ENCODE data around the gene TRNP1. TPM values are rescaled to one million over a fixed set of nuclear protein-coding genes. Genes with fewer than 3 reads are reported as not detected.

Gene TRNP1
- total RNA-seq, 4 donors from 2014 or later, result 14.9 to 29.4 (median 20.2) TPM

GRCh38 chr1:27015260-27015659 lies 21.8 kb downstream of the TRNP1 start:
- H3K4me3 ChIP-seq (ENCODE audit: low read depth, poor library complexity, severe bottlenecking), result no peak overlapping the region
- 38 to 40% methylated on average over 3 of the region's 3 CpGs for WGBS, 2 donors
- TF ChIP-seq, protein P1, sequence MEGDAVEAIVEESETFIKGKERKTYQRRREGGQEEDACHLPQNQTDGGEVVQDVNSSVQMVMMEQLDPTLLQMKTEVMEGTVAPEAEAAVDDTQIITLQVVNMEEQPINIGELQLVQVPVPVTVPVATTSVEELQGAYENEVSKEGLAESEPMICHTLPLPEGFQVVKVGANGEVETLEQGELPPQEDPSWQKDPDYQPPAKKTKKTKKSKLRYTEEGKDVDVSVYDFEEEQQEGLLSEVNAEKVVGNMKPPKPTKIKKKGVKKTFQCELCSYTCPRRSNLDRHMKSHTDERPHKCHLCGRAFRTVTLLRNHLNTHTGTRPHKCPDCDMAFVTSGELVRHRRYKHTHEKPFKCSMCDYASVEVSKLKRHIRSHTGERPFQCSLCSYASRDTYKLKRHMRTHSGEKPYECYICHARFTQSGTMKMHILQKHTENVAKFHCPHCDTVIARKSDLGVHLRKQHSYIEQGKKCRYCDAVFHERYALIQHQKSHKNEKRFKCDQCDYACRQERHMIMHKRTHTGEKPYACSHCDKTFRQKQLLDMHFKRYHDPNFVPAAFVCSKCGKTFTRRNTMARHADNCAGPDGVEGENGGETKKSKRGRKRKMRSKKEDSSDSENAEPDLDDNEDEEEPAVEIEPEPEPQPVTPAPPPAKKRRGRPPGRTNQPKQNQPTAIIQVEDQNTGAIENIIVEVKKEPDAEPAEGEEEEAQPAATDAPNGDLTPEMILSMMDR (IDR thresholded peaks at IDR 0.05), result no peak
- TF ChIP-seq POLR2A (IDR thresholded peaks at IDR 0.05), result no peak
- no peak for DNase-seq (ENCODE audit: low spot score in 2 of 2)
- intact Hi-C loops (cut with DNase I; ENCODE audit: low total_unique reads), result no loop called here

DNA sequence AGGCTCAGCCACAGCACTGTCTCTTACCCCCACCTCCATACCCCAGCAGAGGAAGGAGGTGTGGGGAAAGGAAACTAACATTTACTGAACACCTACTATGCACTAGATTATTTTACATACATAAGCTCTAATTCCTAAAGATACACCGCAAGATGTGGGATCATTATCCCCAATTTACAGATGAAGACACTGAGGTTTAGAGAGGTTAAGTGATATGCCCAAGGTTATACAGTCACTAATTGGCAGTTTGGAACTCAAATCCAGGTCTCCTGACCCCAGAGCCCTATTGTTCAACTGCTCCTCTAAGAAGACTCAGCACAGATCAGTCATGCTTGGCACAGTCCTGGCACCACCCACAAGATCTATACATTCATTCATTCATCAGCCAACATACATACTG lies 22.9 kb downstream of the TRNP1 start:
- TF ChIP-seq, protein P1 (IDR thresholded peaks at IDR 0.05), result no peak
- no peak for TF ChIP-seq POLR2A (IDR thresholded peaks at IDR 0.05)
- H3K4me3 ChIP-seq (ENCODE audit: low read depth, poor library complexity, severe bottlenecking), result no peak overlapping the region
- WGBS, 2 donors, result 100% methylated on average over 1 of the region's 1 CpG
- no peak for DNase-seq (ENCODE audit: low spot score in 2 of 2)
- intact Hi-C loops (cut with DNase I; ENCODE audit: low total_unique reads), result no loop called here

DNA sequence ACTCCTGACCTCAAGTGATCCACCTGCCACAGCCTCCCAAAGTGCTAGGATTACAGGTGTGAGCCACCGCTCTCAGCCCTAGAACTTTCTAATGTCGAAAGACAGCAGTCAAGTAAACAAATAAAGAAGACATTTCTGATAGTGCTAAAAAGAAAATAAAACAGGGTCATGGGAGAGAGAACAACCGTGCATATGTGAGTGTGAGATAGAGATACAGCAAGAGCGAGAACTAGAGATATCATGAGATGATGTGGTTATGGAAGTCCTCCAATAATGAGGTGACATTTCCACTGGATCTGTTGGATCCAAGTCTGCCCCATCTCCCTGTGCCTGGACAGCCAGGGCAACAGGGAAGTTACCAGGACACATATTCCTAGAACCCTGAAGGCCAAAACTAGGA lies 23.7 kb downstream of the TRNP1 start:
- intact Hi-C loops (cut with DNase I; ENCODE audit: low total_unique reads), result no loop called here
- no peak for DNase-seq (ENCODE audit: low spot score in 2 of 2)
- no peak overlapping the region for H3K4me3 ChIP-seq (ENCODE audit: low read depth, poor library complexity, severe bottlenecking)
- 93 to 95% methylated on average over 4 of the region's 4 CpGs for WGBS, 2 donors
- TF ChIP-seq POLR2A (IDR thresholded peaks at IDR 0.05), result no peak
- TF ChIP-seq, protein P1 (IDR thresholded peaks at IDR 0.05), result no peak

GRCh38 chr1:27018316-27018715 lies 24.8 kb downstream of the TRNP1 start:
- 91 to 92% methylated on average over 3 of the region's 3 CpGs for WGBS, 2 donors
- no peak for DNase-seq (ENCODE audit: low spot score in 2 of 2)
- intact Hi-C loops (cut with DNase I; ENCODE audit: low total_unique reads), result no loop called here
- no peak overlapping the region for H3K4me3 ChIP-seq (ENCODE audit: low read depth, poor library complexity, severe bottlenecking)
- TF ChIP-seq, protein P1 (IDR thresholded peaks at IDR 0.05), result no peak
- no peak for TF ChIP-seq POLR2A (IDR thresholded peaks at IDR 0.05)

DNA sequence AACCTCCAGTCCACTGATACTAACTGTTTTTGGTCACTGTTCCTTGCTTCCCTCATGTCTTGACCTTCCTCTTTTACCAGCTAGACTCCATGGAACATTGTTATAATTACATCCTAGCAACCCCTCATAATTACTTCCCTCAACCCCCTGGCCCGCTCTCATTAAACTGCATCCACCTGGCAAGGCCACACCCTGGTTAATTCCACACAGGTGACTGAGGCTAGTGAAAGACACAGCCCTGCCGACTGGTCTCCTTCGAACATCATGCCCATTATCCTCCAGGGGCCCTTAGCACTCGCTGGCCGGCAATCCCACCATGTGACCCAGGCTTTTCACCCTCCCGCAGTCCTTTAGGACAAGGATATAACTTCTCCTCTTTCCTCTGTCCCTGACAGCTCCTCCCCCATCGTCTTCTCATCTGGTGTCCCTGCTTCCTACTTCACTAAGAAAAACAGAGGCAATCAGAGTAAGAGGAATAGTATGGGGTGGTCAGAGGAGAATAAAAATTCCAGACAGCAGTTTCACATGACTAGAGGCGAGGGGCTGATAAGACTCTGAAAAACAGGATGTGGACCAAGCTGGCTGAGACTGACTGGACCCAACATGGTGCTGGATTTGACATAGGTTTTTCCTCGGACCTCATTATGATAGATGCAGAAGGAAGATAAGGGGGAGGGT lies 28.0 kb downstream of the TRNP1 start:
- 60 to 67% methylated on average over 9 of the region's 9 CpGs for WGBS, 2 donors
- TF ChIP-seq, protein P1 (IDR thresholded peaks at IDR 0.05), result no peak
- TF ChIP-seq POLR2A (IDR thresholded peaks at IDR 0.05), result no peak
- DNase-seq (ENCODE audit: low spot score in 2 of 2), result no peak
- no peak overlapping the region for H3K4me3 ChIP-seq (ENCODE audit: low read depth, poor library complexity, severe bottlenecking)
- intact Hi-C loops (cut with DNase I; ENCODE audit: low total_unique reads), result no loop called here

- TF ChIP-seq, protein P1 (IDR thresholded peaks at IDR 0.05), result no peak
- no peak for TF ChIP-seq POLR2A (IDR thresholded peaks at IDR 0.05)
- WGBS, 2 donors, result 98% methylated on average over 4 of the region's 4 CpGs
- no peak for DNase-seq (ENCODE audit: low spot score in 2 of 2)
- intact Hi-C loops (cut with DNase I; ENCODE audit: low total_unique reads), result no loop called here
- no peak overlapping the region for H3K4me3 ChIP-seq (ENCODE audit: low read depth, poor library complexity, severe bottlenecking)
Observed at GRCh38 chr1:27025718-27026117, 32.2 kb downstream of the TRNP1 start.

Data from lower leg skin (tissue), 4 donors.